T-helper 1 cell treated with Interleukin-12 subunit alpha and Interleukin-12 subunit beta and Interleukin-4 antibody, amounts not matched to agents 30 μg/mL and 1 μg/mL, for 36 hours (primary cell): ENCODE results near the gene WDR59.
"Not testable (repeated sequence)": the region's sequence is repeated elsewhere in the genome, so short reads cannot be mapped to it uniquely, and the experiment has no call there.

Experiments
- H3K27ac Mint-ChIP-seq: one replicate; pipeline ENCODE4 v1.8.0; 2021; ENCODE audit warnings: mild to moderate bottlenecking, mixed read lengths
- H3K27me3 Mint-ChIP-seq: one replicate; pipeline ENCODE4 v1.8.0; 2021; ENCODE audit warnings: low read depth, mixed read lengths
- H3K36me3 Mint-ChIP-seq: one replicate; pipeline ENCODE4 v1.8.0; 2021; ENCODE audit warnings: low read depth, mixed read lengths
- H3K4me1 Mint-ChIP-seq: one replicate; pipeline ENCODE4 v1.8.0; 2021; ENCODE audit warnings: low read depth, mixed read lengths
- H3K4me3 Mint-ChIP-seq: one replicate; pipeline ENCODE4 v1.8.0; 2021; ENCODE audit warnings: mild to moderate bottlenecking, moderate library complexity, mixed read lengths
- H3K9me3 Mint-ChIP-seq: one replicate; pipeline ENCODE4 v1.8.0; 2021; ENCODE audit warnings: mixed read lengths

WDR59 gene

DNA sequence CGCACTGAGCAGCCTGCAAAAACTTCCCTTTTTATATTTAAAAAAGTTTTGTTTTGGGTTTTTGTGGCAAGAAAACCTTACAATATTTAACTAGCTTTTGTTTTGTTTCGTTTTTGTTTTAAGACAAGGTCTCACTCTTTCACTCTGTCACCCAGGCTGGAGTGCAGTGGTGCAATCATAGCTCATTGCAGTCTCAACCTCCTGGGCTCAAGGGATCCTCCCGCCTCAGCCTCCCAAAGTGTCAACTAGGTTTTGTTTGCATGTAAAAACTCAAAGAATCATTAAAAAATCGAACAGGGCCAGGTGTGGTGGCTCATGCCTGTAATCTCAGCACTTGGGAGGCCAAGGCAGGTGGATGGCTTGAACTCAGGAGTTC, 132.4 kb downstream of the WDR59 start:
- Mint-ChIP-seq H3K27me3 (no peaks in the 10 kb centered on the region), H3K4me3 (no peak overlapping the region), H3K36me3 (no peaks in the 10 kb centered on the region), H3K9me3 (no peaks in the 10 kb centered on the region), H3K27ac (no peak overlapping the region), H3K4me1 (no peaks in the 10 kb centered on the region)

DNA sequence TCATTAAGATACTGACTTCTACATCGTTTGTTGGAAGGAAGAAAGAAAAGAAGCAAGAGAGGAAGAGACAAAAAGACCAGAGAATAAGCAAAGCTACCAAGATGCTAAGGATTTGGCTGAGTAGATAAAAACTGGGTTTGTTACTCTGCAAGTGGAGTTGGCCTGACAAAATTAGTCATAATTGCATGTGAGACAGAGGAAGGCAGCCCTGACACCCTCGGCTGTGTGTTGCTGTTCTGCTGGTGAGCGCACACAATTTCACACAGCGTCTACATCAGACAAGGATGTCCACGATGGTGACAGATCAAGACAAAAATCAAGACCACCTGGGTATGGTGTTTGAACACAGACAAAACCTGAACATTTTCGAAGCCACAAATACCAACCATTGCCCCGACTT, 134.9 kb downstream of the WDR59 start:
- Mint-ChIP-seq H3K36me3 (no peaks in the 10 kb centered on the region), H3K9me3 (no peaks in the 10 kb centered on the region), H3K27ac (no peak overlapping the region), H3K4me3 (no peak overlapping the region), H3K4me1 (no peaks in the 10 kb centered on the region), H3K27me3 (no peaks in the 10 kb centered on the region)

- Mint-ChIP-seq H3K4me3 (no peak overlapping the region), H3K36me3 (no peaks in the 10 kb centered on the region), H3K27ac (no peak overlapping the region), H3K27me3 (peaks cover 6% of the 10 kb centered on the region), H3K9me3 (no peaks in the 10 kb centered on the region), H3K4me1 (no peaks in the 10 kb centered on the region)
These were observed 137.7 kb downstream of the WDR59 start for GRCh38 chr16:74847202-74847601.

DNA sequence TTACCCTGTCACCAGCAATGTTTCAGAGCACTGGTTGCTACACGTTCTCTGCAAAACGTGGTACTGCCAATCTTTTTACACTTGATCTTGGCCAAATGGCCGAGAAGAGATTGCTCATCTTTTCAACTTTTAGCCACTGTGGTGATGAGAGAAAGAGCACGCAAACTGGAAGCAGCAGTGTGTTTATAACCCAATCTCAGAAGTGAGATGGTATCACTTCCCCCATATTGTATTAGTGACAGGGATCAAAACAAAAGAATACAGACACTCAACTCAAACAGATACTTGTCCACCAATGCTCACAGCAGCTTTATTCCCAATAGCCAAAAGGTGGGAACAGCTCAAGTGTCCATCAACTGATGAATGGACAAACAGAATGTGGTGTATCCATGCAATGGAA, 138.2 kb downstream of the WDR59 start:
- Mint-ChIP-seq H3K36me3 (no peaks in the 10 kb centered on the region), H3K9me3 (no peaks in the 10 kb centered on the region)

GRCh38 chr16:74844041-74844980, 140.6 kb downstream of the WDR59 start:
- Mint-ChIP-seq H3K9me3 (no peaks in the 10 kb centered on the region), H3K27ac (no peak overlapping the region), H3K4me3 (no peak overlapping the region), H3K36me3 (no peaks in the 10 kb centered on the region), H3K4me1 (no peaks in the 10 kb centered on the region), H3K27me3 (peaks cover 22% of the 10 kb centered on the region)

More for the DNA sequence above, 138.2 kb downstream of the WDR59 start:
- Mint-ChIP-seq H3K27me3 (peaks cover 11% of the 10 kb centered on the region), H3K27ac (no peak overlapping the region), H3K4me1 (no peaks in the 10 kb centered on the region), H3K4me3 (no peak overlapping the region)

DNA sequence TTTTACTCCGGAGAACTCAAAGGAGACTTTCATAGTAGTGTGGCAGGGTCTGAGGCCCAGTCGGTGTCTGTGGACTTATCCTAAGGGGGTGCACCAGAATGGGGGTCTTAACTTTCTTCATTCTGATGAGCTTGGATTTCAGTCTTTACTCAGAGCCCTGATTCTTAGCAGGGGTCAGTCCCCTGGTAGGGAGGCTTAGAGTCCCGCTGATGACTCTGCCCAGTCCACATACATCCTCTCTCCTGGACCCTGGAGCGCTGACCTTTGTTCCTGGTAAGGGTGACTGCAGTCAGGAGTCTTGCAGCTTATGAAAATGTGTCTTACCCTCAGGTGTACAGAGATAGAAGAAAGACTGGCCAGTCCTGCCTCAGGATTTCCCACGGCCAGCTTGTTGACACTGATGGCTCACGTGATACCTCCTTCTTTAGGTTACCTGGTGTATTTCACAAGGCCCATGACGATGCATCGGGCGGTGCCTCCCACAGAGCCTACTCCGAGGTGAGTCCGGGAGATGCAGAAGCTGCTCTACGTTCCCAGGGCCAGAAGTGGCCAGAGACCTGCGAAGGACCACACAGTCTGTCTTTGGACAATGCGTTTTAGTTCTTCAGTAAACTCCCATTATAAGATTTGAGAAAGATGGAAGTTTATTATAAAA, 141.4 kb downstream of the WDR59 start:
- not testable (repeated sequence) for H3K27ac Mint-ChIP-seq, H3K4me3 Mint-ChIP-seq, H3K4me1 Mint-ChIP-seq, H3K36me3 Mint-ChIP-seq, H3K9me3 Mint-ChIP-seq
- peaks cover 22% of the 10 kb centered on the region for H3K27me3 Mint-ChIP-seq

DNA sequence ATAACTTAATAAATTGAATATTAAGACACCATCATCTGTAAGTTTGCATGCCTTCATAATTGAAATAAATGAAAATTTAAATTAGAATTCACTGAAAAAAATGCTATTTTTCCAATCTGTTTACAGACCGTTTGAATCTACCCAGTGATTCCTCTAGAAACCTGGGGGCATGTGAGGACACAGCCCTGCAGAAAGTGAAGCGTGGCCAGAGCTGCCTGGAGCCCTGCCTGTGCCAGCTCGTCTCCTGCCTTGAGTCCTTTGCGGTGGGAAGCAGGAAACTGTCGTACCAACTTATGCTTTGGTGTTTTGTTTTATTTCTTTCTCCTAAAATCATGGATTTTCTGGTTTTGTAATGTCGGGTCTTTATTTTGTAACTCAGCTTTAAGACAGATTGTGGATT, 142.5 kb downstream of the WDR59 start:
- Mint-ChIP-seq H3K9me3 (no peaks in the 10 kb centered on the region), H3K27me3 (peaks cover 22% of the 10 kb centered on the region), H3K4me3 (no peak overlapping the region), H3K27ac (no peak overlapping the region), H3K4me1 (no peaks in the 10 kb centered on the region), H3K36me3 (no peaks in the 10 kb centered on the region)

DNA sequence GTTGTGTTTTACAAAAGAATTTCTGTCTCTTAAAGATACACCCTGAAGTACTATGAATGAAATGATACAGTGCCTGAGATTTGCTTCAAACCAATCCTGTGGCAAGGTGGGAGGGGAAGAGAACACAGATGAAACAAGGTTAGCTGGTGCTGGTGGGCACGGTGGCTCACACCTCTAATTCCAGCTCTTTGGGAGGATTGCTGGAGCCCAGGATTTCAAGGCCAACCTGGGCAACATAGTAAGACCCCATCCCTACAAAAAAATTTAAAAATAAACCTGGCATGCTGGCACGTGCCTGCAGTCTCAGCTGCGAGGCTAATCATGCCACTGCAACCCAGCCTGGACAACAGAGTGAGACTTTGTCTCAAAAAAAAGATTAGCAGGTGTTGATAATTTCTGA, 143.0 kb downstream of the WDR59 start:
- H3K27ac Mint-ChIP-seq, result no peak overlapping the region
- no peak overlapping the region for H3K4me3 Mint-ChIP-seq
- peaks cover 22% of the 10 kb centered on the region for H3K27me3 Mint-ChIP-seq
- H3K36me3 Mint-ChIP-seq, result no peaks in the 10 kb centered on the region
- no peaks in the 10 kb centered on the region for H3K4me1 Mint-ChIP-seq
- no peaks in the 10 kb centered on the region for H3K9me3 Mint-ChIP-seq

DNA sequence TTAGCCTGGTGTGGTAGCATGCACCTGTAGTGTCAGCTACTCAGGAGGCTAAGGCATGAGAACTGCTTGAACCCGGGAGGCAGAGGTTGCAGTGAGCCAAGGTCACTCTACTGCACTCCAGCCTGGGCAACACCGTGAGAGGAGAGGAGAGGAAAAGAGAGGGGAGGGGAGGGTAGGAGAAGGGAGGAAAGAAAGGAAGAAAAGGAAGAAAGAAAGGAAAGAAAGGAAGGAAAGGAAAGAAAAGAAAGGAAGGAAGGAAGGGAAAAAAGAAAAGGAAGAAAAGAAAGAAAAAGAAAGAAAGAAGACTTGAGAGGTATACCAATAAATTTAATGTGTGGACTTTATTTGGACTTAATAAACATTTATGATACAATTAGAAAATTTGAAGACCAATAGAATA, 143.5 kb downstream of the WDR59 start:
- H3K27ac Mint-ChIP-seq, result no peak overlapping the region
- H3K36me3 Mint-ChIP-seq, result no peaks in the 10 kb centered on the region
- no peaks in the 10 kb centered on the region for H3K9me3 Mint-ChIP-seq
- H3K4me3 Mint-ChIP-seq, result no peak overlapping the region
- peaks cover 22% of the 10 kb centered on the region for H3K27me3 Mint-ChIP-seq
- H3K4me1 Mint-ChIP-seq, result no peaks in the 10 kb centered on the region

GRCh38 chr16:74837056-74837455, 147.9 kb downstream of the WDR59 start:
- H3K9me3 Mint-ChIP-seq, result no peaks in the 10 kb centered on the region
- H3K4me1 Mint-ChIP-seq, result no peaks in the 10 kb centered on the region
- H3K4me3 Mint-ChIP-seq, result no peak overlapping the region

GRCh38 chr16:74836111-74836671, 148.7 kb downstream of the WDR59 start:
- Mint-ChIP-seq H3K27ac (no peak overlapping the region), H3K4me3 (no peak overlapping the region), H3K4me1 (no peaks in the 10 kb centered on the region), H3K36me3 (no peaks in the 10 kb centered on the region), H3K27me3 (peaks cover 6% of the 10 kb centered on the region), H3K9me3 (no peaks in the 10 kb centered on the region)

More at GRCh38 chr16:74837056-74837455, 147.9 kb downstream of the WDR59 start:
- Mint-ChIP-seq H3K36me3 (no peaks in the 10 kb centered on the region), H3K27ac (no peak overlapping the region), H3K27me3 (peaks cover 15% of the 10 kb centered on the region)

DNA sequence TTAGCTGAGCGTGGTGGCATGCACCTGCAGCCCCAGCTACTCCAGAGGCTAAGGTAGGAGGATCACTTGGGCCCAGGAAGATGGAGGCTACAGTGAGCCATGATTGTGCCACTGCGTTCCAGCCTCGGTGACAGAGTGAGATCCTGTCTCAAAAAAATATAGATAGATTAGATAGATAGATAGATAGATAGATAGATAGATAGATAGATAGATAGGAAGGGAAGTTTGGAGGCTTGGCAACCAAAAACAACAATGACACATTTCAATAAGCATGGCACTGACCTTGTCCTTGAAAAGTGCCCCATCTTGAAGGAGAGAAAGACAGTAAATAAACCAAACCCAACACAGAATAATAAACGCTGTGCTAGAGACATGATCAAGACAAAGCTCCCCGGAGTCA, 152.7 kb downstream of the WDR59 start:
- Mint-ChIP-seq H3K27me3 (peaks cover 13% of the 10 kb centered on the region), H3K9me3 (peaks cover 12% of the 10 kb centered on the region), H3K4me1 (no peaks in the 10 kb centered on the region), H3K4me3 (no peak overlapping the region), H3K27ac (no peak overlapping the region), H3K36me3 (peaks cover 2% of the 10 kb centered on the region)

DNA sequence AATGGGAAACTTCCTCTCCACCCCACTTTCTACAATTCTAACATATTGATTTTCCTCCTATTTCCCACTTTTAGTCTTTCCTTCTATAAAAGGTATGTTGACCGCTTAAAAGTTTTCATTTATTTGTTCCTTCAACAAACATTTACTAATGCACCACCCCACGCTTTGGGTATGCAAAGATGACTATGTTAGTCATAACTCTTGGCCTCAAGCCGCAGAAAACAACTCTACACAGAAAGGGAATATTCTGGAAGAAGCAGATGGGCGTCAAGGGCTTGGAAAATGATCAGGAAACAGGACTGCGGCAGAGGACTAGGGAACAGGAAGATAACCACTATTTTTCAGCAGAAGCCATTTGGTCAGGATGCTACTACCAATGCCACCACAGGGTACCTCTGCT, 153.5 kb downstream of the WDR59 start:
- H3K27me3 Mint-ChIP-seq, result peaks cover 18% of the 10 kb centered on the region
- H3K9me3 Mint-ChIP-seq, result peaks cover 12% of the 10 kb centered on the region
- no peaks in the 10 kb centered on the region for H3K4me1 Mint-ChIP-seq
- H3K4me3 Mint-ChIP-seq, result no peak overlapping the region
- no peak overlapping the region for H3K27ac Mint-ChIP-seq
- H3K36me3 Mint-ChIP-seq, result peaks cover 2% of the 10 kb centered on the region

DNA sequence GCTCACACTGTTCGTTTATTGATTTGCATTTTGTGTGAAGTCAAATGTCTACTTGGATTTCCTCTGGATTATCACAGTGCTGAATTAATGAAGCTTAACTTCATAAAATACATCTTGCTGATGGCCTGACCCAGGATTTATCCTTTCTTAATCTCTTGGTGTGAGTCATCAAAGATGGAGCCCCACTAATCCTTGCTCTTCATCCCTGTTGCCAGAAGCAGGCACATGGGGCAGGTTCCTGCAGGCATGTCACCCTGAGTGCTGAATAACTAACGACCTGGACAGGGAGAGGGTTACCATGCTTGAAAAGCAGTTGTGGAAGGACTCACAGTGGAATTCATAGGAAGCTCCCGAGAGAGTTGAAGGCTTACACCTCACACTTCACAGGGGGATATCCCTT, 154.3 kb downstream of the WDR59 start:
- Mint-ChIP-seq H3K4me1 (no peaks in the 10 kb centered on the region), H3K27me3 (peaks cover 20% of the 10 kb centered on the region), H3K36me3 (peaks cover 2% of the 10 kb centered on the region), H3K4me3 (no peak overlapping the region), H3K27ac (no peak overlapping the region), H3K9me3 (peaks cover 12% of the 10 kb centered on the region)

GRCh38 chr16:74829637-74830036, 155.3 kb downstream of the WDR59 start:
- Mint-ChIP-seq H3K27me3 (peaks cover 20% of the 10 kb centered on the region), H3K9me3 (peaks cover 12% of the 10 kb centered on the region), H3K4me3 (no peak overlapping the region), H3K27ac (no peak overlapping the region), H3K36me3 (peaks cover 2% of the 10 kb centered on the region), H3K4me1 (no peaks in the 10 kb centered on the region)
